22Rv1 (cell line): Measurements from ENCODE around the gene SPINT1.

Experiments used
- ZFX ChIP-seq: fragments of 450-650 bp; IDR thresholded peaks from 2 replicates; pipeline ENCODE4 v1.6.1; 2017; ENCODE audit warnings: antibody characterized with exemption, borderline replicate concordance
- TF ChIP-seq, protein P1 (sequence below): fragments of 450-650 bp; IDR thresholded peaks from 2 replicates; pipeline ENCODE4 v1.5.1; 2017; ENCODE audit warnings: mild to moderate bottlenecking

DNA sequence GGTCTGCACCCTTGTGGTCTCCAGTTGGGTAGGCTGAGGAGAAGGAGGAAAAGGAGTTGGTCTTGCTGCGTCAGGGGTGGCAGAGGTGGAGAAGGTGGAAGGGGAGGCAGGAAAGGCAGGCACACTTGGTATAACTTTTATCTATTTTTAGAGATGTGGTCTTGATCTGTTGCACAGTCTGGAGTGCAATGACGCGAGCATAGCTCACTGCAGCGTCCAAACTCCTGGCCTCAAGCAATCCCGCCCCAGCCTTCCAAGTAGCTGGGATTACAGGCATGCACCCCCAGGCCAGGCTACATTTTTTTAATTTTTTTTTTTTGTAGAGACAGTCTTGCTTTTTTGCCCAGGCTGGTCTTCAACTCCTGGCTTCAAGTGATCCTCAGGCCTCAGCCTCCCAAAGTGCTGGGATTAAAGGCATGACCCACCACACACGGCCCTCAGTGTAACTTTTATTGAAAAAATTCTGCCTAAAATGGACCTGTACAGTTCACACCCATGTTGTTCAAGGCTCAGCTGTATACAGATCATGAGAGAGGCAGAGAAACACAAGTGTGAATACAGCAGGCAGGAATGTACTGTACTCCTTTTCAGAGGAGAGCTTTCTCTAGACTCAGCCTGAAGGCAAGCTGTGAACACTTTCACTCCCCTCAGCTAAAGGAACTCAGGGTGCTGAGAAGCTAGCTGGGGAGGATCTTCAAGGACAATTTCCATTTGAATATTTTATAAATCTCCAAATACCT is 32.3 kb downstream of the SPINT1 start:
- TF ChIP-seq, protein P1, sequence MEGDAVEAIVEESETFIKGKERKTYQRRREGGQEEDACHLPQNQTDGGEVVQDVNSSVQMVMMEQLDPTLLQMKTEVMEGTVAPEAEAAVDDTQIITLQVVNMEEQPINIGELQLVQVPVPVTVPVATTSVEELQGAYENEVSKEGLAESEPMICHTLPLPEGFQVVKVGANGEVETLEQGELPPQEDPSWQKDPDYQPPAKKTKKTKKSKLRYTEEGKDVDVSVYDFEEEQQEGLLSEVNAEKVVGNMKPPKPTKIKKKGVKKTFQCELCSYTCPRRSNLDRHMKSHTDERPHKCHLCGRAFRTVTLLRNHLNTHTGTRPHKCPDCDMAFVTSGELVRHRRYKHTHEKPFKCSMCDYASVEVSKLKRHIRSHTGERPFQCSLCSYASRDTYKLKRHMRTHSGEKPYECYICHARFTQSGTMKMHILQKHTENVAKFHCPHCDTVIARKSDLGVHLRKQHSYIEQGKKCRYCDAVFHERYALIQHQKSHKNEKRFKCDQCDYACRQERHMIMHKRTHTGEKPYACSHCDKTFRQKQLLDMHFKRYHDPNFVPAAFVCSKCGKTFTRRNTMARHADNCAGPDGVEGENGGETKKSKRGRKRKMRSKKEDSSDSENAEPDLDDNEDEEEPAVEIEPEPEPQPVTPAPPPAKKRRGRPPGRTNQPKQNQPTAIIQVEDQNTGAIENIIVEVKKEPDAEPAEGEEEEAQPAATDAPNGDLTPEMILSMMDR, result no peak
- no peak for TF ChIP-seq ZFX
